A673 (cell line): ENCODE results near the gene BCAP29. TPM values are rescaled to one million over a fixed set of nuclear protein-coding genes. Genes with fewer than 3 reads are reported as not detected.

Source experiments
- BruUV-seq: library from RNA; stranded (reverse); fragments of 400-500 nt; replicated peaks from 2 replicates; lab custom pipeline; 2021; lab: Mats Ljungman, UMichigan
- CTCF ChIA-PET: fragments of 300-600 bp; sonication (Branson Sonifier 250); formaldehyde crosslinking; loops from one replicate; lab custom pipeline; 2022; ENCODE audit warnings: antibody characterized with exemption; lab: Charles Lee
- POLR2A ChIA-PET: fragments of 300-600 bp; sonication (Branson Sonifier 250); formaldehyde crosslinking; loops from one replicate; lab custom pipeline; 2022; ENCODE audit warnings: antibody characterized with exemption; ENCODE audit not compliant: low non-redundant PET; lab: Charles Lee
- DNase-seq: peaks from one replicate; pipeline ENCODE4 v3.0.0-alpha.2; 2015; ENCODE audit warnings: low spot score
- H3K27ac ChIP-seq: fragments of 200-600 bp; sonication (generic); 2 replicates; pipeline ENCODE4 v1.5.1; 2016; ENCODE audit warnings: mixed run types, low read depth, mild to moderate bottlenecking, mixed read lengths, antibody characterized with exemption, low read length; ENCODE audit not compliant: poor library complexity, severe bottlenecking
- H3K27me3 ChIP-seq: fragments of 200-600 bp; sonication (generic); replicated peaks from 2 replicates; pipeline ENCODE4 v1.6.1; 2017; ENCODE audit warnings: mixed run types, low read depth, mild to moderate bottlenecking, mixed read lengths, antibody characterized with exemption, low read length; ENCODE audit not compliant: insufficient read depth, poor library complexity
- H3K36me3 ChIP-seq: fragments of 200-600 bp; sonication (generic); 2 replicates; pipeline ENCODE4 v1.6.1; 2016; ENCODE audit warnings: mixed run types, mild to moderate bottlenecking, mixed read lengths, antibody characterized with exemption, low read length; ENCODE audit not compliant: insufficient read depth, poor library complexity, severe bottlenecking
- H3K4me1 ChIP-seq: fragments of 200-600 bp; sonication (generic); 2 replicates; pipeline ENCODE4 v1.6.1; 2017; ENCODE audit warnings: mixed run types, mild to moderate bottlenecking, mixed read lengths, antibody characterized with exemption, low read length; ENCODE audit not compliant: insufficient read depth, poor library complexity, severe bottlenecking
- H3K4me3 ChIP-seq: fragments of 200-600 bp; sonication (generic); 2 replicates; pipeline ENCODE4 v1.5.1; 2016; ENCODE audit warnings: low read depth, mixed run types, mild to moderate bottlenecking, mixed read lengths, low read length; ENCODE audit not compliant: poor library complexity, severe bottlenecking
- H3K9me3 ChIP-seq: fragments of 200-600 bp; sonication (generic); 2 replicates; pipeline ENCODE4 v1.6.1; 2016; ENCODE audit warnings: mixed run types, low read depth, mild to moderate bottlenecking, mixed read lengths, antibody characterized with exemption, low read length; ENCODE audit not compliant: poor library complexity, severe bottlenecking
- EZH2 ChIP-seq: fragments of 200-600 bp; sonication (generic); IDR thresholded peaks from 2 replicates; pipeline ENCODE4 v1.6.1; 2017; ENCODE audit warnings: borderline replicate concordance, low read depth, mild to moderate bottlenecking, mixed read lengths, antibody characterized with exemption, low read length; ENCODE audit not compliant: poor library complexity, severe bottlenecking
- intact Hi-C: fragments of 100-400 bp; cut with micrococcal nuclease; formaldehyde crosslinking; loops from one replicate; pipeline ENCODE4 v1.10.0; 2022; ENCODE audit not compliant: unreplicated experiment
- total RNA-seq: library from RNA; stranded (reverse); gene quantifications from 2 replicates; pipeline ENCODE4 v1.2.3, GENCODE V29; 2021
- TF ChIP-seq, protein P1 (sequence below): fragments of 300-800, 200-600 bp; sonication (generic); conservative IDR thresholded peaks from 2 replicates; pipeline ENCODE4 v1.5.1; 2017; ENCODE audit warnings: low read depth, mild to moderate bottlenecking, antibody characterized with exemption, low read length, moderate library complexity, mixed read lengths

The BCAP29 gene
- total RNA-seq, 1 experiment from 2014 or later, result 32.0 TPM

DNA sequence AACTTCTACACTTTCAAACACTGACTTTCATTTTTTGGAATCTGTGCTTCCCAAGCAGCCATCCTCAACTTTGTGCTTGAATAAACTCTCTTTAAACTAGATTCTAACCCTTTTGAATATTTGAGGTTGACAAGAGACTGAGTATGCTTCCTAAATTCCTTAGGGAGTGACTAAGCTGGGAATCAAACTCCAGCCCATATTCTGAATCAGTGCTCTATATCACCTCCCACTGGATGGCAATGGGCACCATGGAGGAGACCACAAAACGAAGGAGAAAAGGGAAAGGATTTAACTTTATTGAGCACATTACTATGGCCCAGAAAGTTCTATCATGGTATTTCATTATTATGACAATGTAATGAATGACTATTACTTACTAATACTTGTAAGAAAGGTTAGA lies 63.4 kb downstream of the BCAP29 start:
- DNase-seq, result peak; percentile 47
- Histone ChIP-seq H3K4me1 (peaks cover 16% of the 10 kb centered on the region), H3K4me3 (no peak overlapping the region), H3K27me3 (no peaks in the 10 kb centered on the region), H3K9me3 (no peaks in the 10 kb centered on the region), H3K36me3 (no peaks in the 10 kb centered on the region), H3K27ac (no peak overlapping the region)
- intact Hi-C loops, result no loop called here
- ChIA-PET CTCF (interaction anchor here (0.8 kb wide), 1 partner anchor 10 kb away, joined by 3 read pairs; no protein-coding TSS in a partner anchor), POLR2A (no interaction called here)
- TF ChIP-seq EZH2, result no peak
- TF ChIP-seq, protein P1, sequence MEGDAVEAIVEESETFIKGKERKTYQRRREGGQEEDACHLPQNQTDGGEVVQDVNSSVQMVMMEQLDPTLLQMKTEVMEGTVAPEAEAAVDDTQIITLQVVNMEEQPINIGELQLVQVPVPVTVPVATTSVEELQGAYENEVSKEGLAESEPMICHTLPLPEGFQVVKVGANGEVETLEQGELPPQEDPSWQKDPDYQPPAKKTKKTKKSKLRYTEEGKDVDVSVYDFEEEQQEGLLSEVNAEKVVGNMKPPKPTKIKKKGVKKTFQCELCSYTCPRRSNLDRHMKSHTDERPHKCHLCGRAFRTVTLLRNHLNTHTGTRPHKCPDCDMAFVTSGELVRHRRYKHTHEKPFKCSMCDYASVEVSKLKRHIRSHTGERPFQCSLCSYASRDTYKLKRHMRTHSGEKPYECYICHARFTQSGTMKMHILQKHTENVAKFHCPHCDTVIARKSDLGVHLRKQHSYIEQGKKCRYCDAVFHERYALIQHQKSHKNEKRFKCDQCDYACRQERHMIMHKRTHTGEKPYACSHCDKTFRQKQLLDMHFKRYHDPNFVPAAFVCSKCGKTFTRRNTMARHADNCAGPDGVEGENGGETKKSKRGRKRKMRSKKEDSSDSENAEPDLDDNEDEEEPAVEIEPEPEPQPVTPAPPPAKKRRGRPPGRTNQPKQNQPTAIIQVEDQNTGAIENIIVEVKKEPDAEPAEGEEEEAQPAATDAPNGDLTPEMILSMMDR, result peak; percentile 50
- no TSS peak for BruUV-seq

DNA sequence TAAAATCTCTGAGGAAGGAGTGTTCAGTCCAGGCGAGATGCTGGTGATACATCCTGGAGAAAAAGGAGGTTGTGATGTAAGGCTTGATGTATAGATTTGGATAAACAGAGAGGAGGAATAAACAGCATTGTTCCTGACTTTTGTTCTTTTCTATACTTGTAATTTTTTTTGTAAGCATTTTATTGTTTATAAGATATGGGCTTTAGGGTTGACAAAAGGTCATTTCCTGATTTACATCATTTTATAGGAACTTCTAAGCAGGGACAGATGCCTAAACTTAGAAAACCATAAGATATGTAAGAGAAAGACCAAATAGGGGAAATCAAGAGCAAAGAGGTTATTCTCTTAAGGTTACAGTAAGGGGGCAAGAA lies 63.9 kb downstream of the BCAP29 start:
- Histone ChIP-seq H3K4me1 (peaks cover 16% of the 10 kb centered on the region), H3K27me3 (no peaks in the 10 kb centered on the region), H3K27ac (no peak overlapping the region), H3K36me3 (no peaks in the 10 kb centered on the region), H3K9me3 (no peaks in the 10 kb centered on the region), H3K4me3 (no peak overlapping the region)
- intact Hi-C loops, result no loop called here
- POLR2A ChIA-PET, result no interaction called here
- DNase-seq, result no peak
- BruUV-seq, result no TSS peak
- CTCF ChIA-PET, result no interaction called here
- TF ChIP-seq, protein P1, result no peak
- no peak for TF ChIP-seq EZH2

DNA sequence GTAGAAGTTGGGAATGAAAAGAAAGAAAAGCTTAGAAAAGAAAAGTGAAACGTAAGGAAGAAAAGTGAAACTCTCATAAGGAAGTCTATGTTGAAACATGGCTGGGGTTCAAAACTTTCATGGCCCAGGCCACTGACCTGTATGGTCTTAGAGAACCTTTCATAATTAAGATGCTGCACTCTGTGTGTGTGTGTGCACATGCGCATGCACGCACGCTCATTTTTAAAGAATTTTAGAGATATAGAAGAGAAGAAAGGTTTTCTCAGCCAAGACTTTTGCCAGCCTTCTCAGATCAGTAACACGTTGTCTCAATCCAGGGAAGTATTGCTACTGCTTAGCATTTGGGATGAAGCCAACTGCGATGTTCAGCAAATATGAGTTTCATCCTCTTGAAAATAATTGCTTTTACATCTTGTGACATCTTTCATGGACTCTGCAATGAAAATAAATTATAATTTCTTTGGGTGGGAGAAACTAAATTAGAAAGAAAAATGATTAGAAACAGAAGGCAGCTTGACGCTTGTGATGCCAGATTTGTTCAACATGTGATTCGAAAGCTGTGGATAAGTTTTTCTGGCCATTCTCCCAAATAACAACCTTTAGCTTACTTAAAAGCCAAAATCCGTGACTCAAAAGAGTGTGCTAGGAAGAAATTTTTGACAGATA lies 64.4 kb downstream of the BCAP29 start:
- Histone ChIP-seq H3K27ac (no peak overlapping the region), H3K27me3 (no peaks in the 10 kb centered on the region), H3K4me1 (peaks cover 16% of the 10 kb centered on the region), H3K36me3 (no peaks in the 10 kb centered on the region), H3K9me3 (no peaks in the 10 kb centered on the region), H3K4me3 (no peak overlapping the region)
- POLR2A ChIA-PET, result no interaction called here
- CTCF ChIA-PET, result no interaction called here
- BruUV-seq, result no TSS peak
- DNase-seq, result no peak
- intact Hi-C loops, result no loop called here
- no peak for TF ChIP-seq EZH2
- TF ChIP-seq, protein P1, result no peak
